ENCODE data around the gene KCP. TPM values are rescaled to one million over a fixed set of nuclear protein-coding genes. Genes with fewer than 3 reads are reported as not detected.

KCP gene
- polyA plus RNA-seq, 1 donor from 2014 or later, result 0.31 TPM

GRCh38 chr7:128848289-128849155, 62.0 kb downstream of the KCP start:
- Histone ChIP-seq H3K27me3 (ENCODE audit: insufficient read depth, low read depth, low read length) (no peaks in the 10 kb centered on the region), H3F3A (ENCODE audit: insufficient read depth, low read length, poor library complexity, severe bottlenecking) (no peaks in the 10 kb centered on the region), H4K20me1 (ENCODE audit: insufficient read depth) (no peaks in the 10 kb centered on the region), H3K9ac (ENCODE audit: low read length) (no peak overlapping the region), H3K9me3 (ENCODE audit: low read length) (no peaks in the 10 kb centered on the region), H2AFZ (ENCODE audit: low read depth, low read length) (no peak overlapping the region), H3K4me2 (ENCODE audit: low read length) (no peak overlapping the region), H3K4me3 (ENCODE audit: low read length) (no peak overlapping the region), H3K27ac (ENCODE audit: low read length) (no peak overlapping the region), H3K9me2 (ENCODE audit: insufficient read depth, low read length) (no peaks in the 10 kb centered on the region), H3K79me2 (replicated peaks; ENCODE audit: insufficient read depth, low read length) (no peaks in the 10 kb centered on the region), H3K36me3 (ENCODE audit: insufficient read depth, low read length) (no peaks in the 10 kb centered on the region)
- TF ChIP-seq MXI1 (conservative IDR thresholded peaks at IDR 0.05; ENCODE audit: poor library complexity, severe bottlenecking) (no peak), EP300 (conservative IDR thresholded peaks at IDR 0.05; ENCODE audit: poor library complexity, severe bottlenecking) (no peak), RAD21 (conservative IDR thresholded peaks at IDR 0.05) (no peak), POLR2AphosphoS5 (IDR thresholded peaks at IDR 0.05) (no peak), TAF1 (IDR thresholded peaks at IDR 0.05; ENCODE audit: low read depth) (no peak), SMC3 (conservative IDR thresholded peaks at IDR 0.05; ENCODE audit: poor library complexity) (no peak), EZH2 (IDR thresholded peaks at IDR 0.05; ENCODE audit: borderline replicate concordance, insufficient read depth, low read length, poor library complexity, severe bottlenecking) (no peak)
- TF ChIP-seq, protein P1, sequence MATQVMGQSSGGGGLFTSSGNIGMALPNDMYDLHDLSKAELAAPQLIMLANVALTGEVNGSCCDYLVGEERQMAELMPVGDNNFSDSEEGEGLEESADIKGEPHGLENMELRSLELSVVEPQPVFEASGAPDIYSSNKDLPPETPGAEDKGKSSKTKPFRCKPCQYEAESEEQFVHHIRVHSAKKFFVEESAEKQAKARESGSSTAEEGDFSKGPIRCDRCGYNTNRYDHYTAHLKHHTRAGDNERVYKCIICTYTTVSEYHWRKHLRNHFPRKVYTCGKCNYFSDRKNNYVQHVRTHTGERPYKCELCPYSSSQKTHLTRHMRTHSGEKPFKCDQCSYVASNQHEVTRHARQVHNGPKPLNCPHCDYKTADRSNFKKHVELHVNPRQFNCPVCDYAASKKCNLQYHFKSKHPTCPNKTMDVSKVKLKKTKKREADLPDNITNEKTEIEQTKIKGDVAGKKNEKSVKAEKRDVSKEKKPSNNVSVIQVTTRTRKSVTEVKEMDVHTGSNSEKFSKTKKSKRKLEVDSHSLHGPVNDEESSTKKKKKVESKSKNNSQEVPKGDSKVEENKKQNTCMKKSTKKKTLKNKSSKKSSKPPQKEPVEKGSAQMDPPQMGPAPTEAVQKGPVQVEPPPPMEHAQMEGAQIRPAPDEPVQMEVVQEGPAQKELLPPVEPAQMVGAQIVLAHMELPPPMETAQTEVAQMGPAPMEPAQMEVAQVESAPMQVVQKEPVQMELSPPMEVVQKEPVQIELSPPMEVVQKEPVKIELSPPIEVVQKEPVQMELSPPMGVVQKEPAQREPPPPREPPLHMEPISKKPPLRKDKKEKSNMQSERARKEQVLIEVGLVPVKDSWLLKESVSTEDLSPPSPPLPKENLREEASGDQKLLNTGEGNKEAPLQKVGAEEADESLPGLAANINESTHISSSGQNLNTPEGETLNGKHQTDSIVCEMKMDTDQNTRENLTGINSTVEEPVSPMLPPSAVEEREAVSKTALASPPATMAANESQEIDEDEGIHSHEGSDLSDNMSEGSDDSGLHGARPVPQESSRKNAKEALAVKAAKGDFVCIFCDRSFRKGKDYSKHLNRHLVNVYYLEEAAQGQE (IDR thresholded peaks at IDR 0.05; ENCODE audit: borderline replicate concordance), result no peak
- TF ChIP-seq, protein P2, sequence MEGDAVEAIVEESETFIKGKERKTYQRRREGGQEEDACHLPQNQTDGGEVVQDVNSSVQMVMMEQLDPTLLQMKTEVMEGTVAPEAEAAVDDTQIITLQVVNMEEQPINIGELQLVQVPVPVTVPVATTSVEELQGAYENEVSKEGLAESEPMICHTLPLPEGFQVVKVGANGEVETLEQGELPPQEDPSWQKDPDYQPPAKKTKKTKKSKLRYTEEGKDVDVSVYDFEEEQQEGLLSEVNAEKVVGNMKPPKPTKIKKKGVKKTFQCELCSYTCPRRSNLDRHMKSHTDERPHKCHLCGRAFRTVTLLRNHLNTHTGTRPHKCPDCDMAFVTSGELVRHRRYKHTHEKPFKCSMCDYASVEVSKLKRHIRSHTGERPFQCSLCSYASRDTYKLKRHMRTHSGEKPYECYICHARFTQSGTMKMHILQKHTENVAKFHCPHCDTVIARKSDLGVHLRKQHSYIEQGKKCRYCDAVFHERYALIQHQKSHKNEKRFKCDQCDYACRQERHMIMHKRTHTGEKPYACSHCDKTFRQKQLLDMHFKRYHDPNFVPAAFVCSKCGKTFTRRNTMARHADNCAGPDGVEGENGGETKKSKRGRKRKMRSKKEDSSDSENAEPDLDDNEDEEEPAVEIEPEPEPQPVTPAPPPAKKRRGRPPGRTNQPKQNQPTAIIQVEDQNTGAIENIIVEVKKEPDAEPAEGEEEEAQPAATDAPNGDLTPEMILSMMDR (IDR thresholded peaks at IDR 0.05; ENCODE audit: poor library complexity, severe bottlenecking), result no peak

- H4K20me1 ChIP-seq (ENCODE audit: insufficient read depth), result no peaks in the 10 kb centered on the region
- H3K4me3 ChIP-seq (ENCODE audit: low read length), result no peak overlapping the region
- no peaks in the 10 kb centered on the region for H3F3A ChIP-seq (ENCODE audit: insufficient read depth, low read length, poor library complexity, severe bottlenecking)
- H3K9me2 ChIP-seq (ENCODE audit: insufficient read depth, low read length), result no peaks in the 10 kb centered on the region
- H3K27ac ChIP-seq (ENCODE audit: low read length), result no peak overlapping the region
- no peaks in the 10 kb centered on the region for H3K27me3 ChIP-seq (ENCODE audit: insufficient read depth, low read depth, low read length)
- H3K36me3 ChIP-seq (ENCODE audit: insufficient read depth, low read length), result no peaks in the 10 kb centered on the region
- no peaks in the 10 kb centered on the region for H3K9me3 ChIP-seq (ENCODE audit: low read length)
- H2AFZ ChIP-seq (ENCODE audit: low read depth, low read length), result no peak overlapping the region
- TF ChIP-seq MXI1 (conservative IDR thresholded peaks at IDR 0.05; ENCODE audit: poor library complexity, severe bottlenecking) (no peak), RAD21 (conservative IDR thresholded peaks at IDR 0.05) (no peak), EZH2 (IDR thresholded peaks at IDR 0.05; ENCODE audit: borderline replicate concordance, insufficient read depth, low read length, poor library complexity, severe bottlenecking) (no peak), TAF1 (IDR thresholded peaks at IDR 0.05; ENCODE audit: low read depth) (no peak), SMC3 (conservative IDR thresholded peaks at IDR 0.05; ENCODE audit: poor library complexity) (no peak), EP300 (conservative IDR thresholded peaks at IDR 0.05; ENCODE audit: poor library complexity, severe bottlenecking) (no peak), POLR2AphosphoS5 (IDR thresholded peaks at IDR 0.05) (no peak)
- TF ChIP-seq, protein P2 (IDR thresholded peaks at IDR 0.05; ENCODE audit: poor library complexity, severe bottlenecking), result no peak
- TF ChIP-seq, protein P1 (IDR thresholded peaks at IDR 0.05; ENCODE audit: borderline replicate concordance), result no peak
- H3K9ac ChIP-seq (ENCODE audit: low read length), result no peak overlapping the region
- no peak overlapping the region for H3K4me2 ChIP-seq (ENCODE audit: low read length)
- H3K79me2 ChIP-seq (replicated peaks; ENCODE audit: insufficient read depth, low read length), result no peaks in the 10 kb centered on the region
Measured at GRCh38 chr7:128847721-128848211, 62.7 kb downstream of the KCP start.
